ENCODE results near the gene ETNK1. TPM values are rescaled to one million over a fixed set of nuclear protein-coding genes. Genes with fewer than 3 reads are reported as not detected.
"Not testable (repeated sequence)": the region's sequence is repeated elsewhere in the genome, so short reads cannot be mapped to it uniquely, and the experiment has no call there.

The ETNK1 gene
- total RNA-seq, 2 experiments from 2014 or later: 24.3 to 26.4 TPM

DNA sequence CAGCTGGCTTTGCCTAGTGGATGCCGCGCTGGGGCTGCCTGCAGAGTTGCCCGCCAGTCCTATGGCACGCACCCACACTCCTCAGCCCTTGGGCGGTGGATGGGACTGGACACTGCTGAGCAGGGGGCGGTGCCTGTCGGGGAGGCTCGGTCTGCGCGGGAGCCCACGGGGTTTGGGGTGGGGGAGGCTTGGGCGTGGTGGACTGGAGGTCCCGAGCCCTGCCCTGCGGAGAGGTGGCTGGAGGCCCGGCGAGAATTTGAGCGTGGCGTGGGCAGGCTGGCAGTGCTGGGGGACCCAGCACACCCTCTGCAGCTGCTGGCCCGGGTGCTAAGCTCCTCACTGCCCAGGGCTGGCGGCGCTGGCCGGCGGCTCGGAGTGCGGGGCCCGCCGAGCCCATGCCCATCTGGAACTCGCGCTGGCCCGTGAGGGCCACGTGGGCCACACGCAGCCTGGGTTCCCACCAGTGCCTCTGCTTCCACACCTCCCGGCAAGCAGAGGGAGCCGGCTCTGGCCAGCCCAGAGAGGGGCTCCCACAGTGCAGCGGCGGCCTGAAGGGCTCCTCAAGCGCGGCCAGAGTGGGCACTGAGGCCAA lies 68.1 kb downstream of the ETNK1 start:
- Histone ChIP-seq H3K4me3 (ENCODE audit: low read length) (no peak overlapping the region), H3K27me3 (ENCODE audit: control insufficient read depth in 1 of 2, insufficient read depth in 2 of 2, low read length in 2 of 2) (no peaks in the 10 kb centered on the region), H3K4me1 (ENCODE audit: insufficient read depth, low read length) (no peaks in the 10 kb centered on the region), H3K36me3 (ENCODE audit: insufficient read depth, low read length) (no peaks in the 10 kb centered on the region), H3K9me3 (ENCODE audit: control insufficient read depth in 1 of 2, insufficient read depth in 1 of 2, low read length in 2 of 2) (peaks cover 0 to 14% of the 10 kb centered on the region in 2 experiments), H3K27ac (ENCODE audit: low read depth in 1 of 2, low read length in 2 of 2) (no peak overlapping the region)
- Mint-ChIP-seq H3K27ac (no peak overlapping the region), H3K36me3 (ENCODE audit: low read depth) (no peaks in the 10 kb centered on the region), H3K9me3 (no peaks in the 10 kb centered on the region), H3K27me3 (no peaks in the 10 kb centered on the region), H3K4me3 (no peak overlapping the region), H3K4me1 (ENCODE audit: low read depth) (no peaks in the 10 kb centered on the region)
- intact Hi-C loops (cut with DNase I, micrococcal nuclease): no loop called here
- POLR2A ChIA-PET: no interaction called here
- no peak for ATAC-seq (ENCODE audit: poor library complexity)
- TF ChIP-seq, protein P1, sequence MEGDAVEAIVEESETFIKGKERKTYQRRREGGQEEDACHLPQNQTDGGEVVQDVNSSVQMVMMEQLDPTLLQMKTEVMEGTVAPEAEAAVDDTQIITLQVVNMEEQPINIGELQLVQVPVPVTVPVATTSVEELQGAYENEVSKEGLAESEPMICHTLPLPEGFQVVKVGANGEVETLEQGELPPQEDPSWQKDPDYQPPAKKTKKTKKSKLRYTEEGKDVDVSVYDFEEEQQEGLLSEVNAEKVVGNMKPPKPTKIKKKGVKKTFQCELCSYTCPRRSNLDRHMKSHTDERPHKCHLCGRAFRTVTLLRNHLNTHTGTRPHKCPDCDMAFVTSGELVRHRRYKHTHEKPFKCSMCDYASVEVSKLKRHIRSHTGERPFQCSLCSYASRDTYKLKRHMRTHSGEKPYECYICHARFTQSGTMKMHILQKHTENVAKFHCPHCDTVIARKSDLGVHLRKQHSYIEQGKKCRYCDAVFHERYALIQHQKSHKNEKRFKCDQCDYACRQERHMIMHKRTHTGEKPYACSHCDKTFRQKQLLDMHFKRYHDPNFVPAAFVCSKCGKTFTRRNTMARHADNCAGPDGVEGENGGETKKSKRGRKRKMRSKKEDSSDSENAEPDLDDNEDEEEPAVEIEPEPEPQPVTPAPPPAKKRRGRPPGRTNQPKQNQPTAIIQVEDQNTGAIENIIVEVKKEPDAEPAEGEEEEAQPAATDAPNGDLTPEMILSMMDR (IDR thresholded peaks at IDR 0.05): no peak
- peak in 1 of 14 experiments; percentile 12 for DNase-seq
- CTCF ChIA-PET: no interaction called here

DNA sequence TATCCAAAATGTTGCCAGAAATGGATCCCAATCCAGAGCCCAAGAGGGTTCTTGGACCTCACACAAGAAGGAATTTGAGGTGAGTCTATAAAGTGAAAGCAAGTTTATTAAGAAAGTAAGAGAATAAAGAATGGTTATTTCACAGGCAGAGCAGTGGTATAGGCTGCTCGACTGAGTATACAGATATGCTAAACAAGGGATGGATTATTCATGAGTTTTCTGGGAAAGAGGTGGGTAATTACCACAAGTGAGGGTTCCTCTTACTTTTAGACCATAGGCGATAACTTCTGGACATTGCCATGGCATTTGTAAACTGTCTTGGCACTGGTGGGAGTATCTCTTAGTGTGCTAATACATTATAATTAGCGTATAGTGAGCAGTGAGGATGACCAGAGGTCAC lies 73.6 kb downstream of the ETNK1 start:
- Histone ChIP-seq H3K4me1 (ENCODE audit: insufficient read depth, low read length) (no peaks in the 10 kb centered on the region), H3K4me3 (ENCODE audit: low read length) (no peak overlapping the region), H3K27ac (ENCODE audit: low read depth in 1 of 2, low read length in 2 of 2) (no peak overlapping the region), H3K27me3 (ENCODE audit: control insufficient read depth in 1 of 2, insufficient read depth in 2 of 2, low read length in 2 of 2) (no peaks in the 10 kb centered on the region), H3K36me3 (ENCODE audit: insufficient read depth, low read length) (no peaks in the 10 kb centered on the region), H3K9me3 (ENCODE audit: control insufficient read depth in 1 of 2, insufficient read depth in 1 of 2, low read length in 2 of 2) (peaks cover 0 to 4% of the 10 kb centered on the region in 2 experiments)
- H3K4me1 Mint-ChIP-seq (ENCODE audit: low read depth): no peaks in the 10 kb centered on the region
- ChIA-PET POLR2A (no interaction called here), CTCF (no interaction called here)
- intact Hi-C loops (cut with DNase I, micrococcal nuclease): no loop called here
- no peak for DNase-seq
- no peak for ATAC-seq (ENCODE audit: poor library complexity)
- H3K36me3 Mint-ChIP-seq (ENCODE audit: low read depth): no peaks in the 10 kb centered on the region
- no peak overlapping the region for H3K4me3 Mint-ChIP-seq
- no peaks in the 10 kb centered on the region for H3K9me3 Mint-ChIP-seq
- TF ChIP-seq, protein P1 (IDR thresholded peaks at IDR 0.05): no peak
- no peaks in the 10 kb centered on the region for H3K27me3 Mint-ChIP-seq
- H3K27ac Mint-ChIP-seq: no peak overlapping the region

DNA sequence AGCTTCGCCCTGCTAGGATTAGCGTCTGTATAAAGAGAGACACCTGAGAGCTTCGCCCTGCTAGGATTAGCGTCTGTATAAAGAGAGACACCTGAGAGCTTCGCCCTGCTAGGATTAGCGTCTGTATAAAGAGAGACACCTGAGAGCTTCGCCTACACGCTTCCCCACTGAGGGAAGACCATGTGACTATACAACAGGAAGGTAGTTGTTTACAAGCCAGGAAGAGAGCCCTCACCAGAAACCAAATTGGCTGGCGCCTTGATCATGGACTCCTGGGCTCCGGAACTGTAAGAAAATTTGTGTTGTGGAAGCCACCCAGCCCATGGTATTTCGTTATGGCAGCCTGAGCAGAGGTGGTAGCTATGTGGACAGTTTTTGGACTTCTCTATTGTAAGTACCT lies 74.7 kb downstream of the ETNK1 start:
- intact Hi-C loops (cut with DNase I, micrococcal nuclease); H3K27ac Mint-ChIP-seq; H3K27me3 ChIP-seq (ENCODE audit: control insufficient read depth in 1 of 2, insufficient read depth in 2 of 2, low read length in 2 of 2); H3K36me3 Mint-ChIP-seq (ENCODE audit: low read depth); CTCF ChIA-PET; H3K4me3 ChIP-seq (ENCODE audit: low read length); ATAC-seq (ENCODE audit: poor library complexity); H3K36me3 ChIP-seq (ENCODE audit: insufficient read depth, low read length); H3K27ac ChIP-seq (ENCODE audit: low read depth in 1 of 2, low read length in 2 of 2); H3K27me3 Mint-ChIP-seq; DNase-seq; H3K4me1 Mint-ChIP-seq (ENCODE audit: low read depth); H3K4me1 ChIP-seq (ENCODE audit: insufficient read depth, low read length); H3K9me3 ChIP-seq (ENCODE audit: control insufficient read depth in 1 of 2, insufficient read depth in 1 of 2, low read length in 2 of 2); POLR2A ChIA-PET; H3K4me3 Mint-ChIP-seq; H3K9me3 Mint-ChIP-seq: not testable (repeated sequence)

DNA sequence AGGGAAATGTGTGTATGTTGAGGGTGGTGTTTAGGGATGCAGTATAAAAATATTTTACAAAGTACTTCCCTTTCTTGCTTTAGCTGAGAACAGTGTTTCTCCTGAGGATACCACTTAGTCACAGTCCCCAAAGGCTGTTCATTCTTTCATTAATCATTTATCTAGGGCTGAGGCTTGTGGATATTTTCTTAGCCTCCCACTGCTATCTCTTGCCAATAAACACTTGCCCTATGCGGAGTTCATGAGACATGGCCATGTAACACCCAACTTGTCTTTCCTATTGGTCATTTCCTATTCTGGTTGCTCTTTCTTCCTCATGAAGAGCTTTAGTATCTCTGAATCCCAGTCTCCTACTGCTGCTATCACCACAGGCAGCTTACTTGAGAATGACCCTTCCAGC lies 75.1 kb downstream of the ETNK1 start:
- peaks cover 0 to 3% of the 10 kb centered on the region in 2 experiments for H3K9me3 ChIP-seq (ENCODE audit: control insufficient read depth in 1 of 2, insufficient read depth in 1 of 2, low read length in 2 of 2)
- Mint-ChIP-seq H3K27ac (no peak overlapping the region), H3K4me1 (ENCODE audit: low read depth) (no peaks in the 10 kb centered on the region), H3K27me3 (no peaks in the 10 kb centered on the region), H3K4me3 (no peak overlapping the region), H3K36me3 (ENCODE audit: low read depth) (no peaks in the 10 kb centered on the region), H3K9me3 (no peaks in the 10 kb centered on the region)
- TF ChIP-seq, protein P1 (IDR thresholded peaks at IDR 0.05): no peak
- ChIA-PET POLR2A (no interaction called here), CTCF (no interaction called here)
- no peak overlapping the region for H3K27ac ChIP-seq (ENCODE audit: low read depth in 1 of 2, low read length in 2 of 2)
- no peaks in the 10 kb centered on the region for H3K36me3 ChIP-seq (ENCODE audit: insufficient read depth, low read length)
- intact Hi-C loops (cut with DNase I, micrococcal nuclease): no loop called here
- ATAC-seq (ENCODE audit: poor library complexity): no peak
- no peaks in the 10 kb centered on the region for H3K27me3 ChIP-seq (ENCODE audit: control insufficient read depth in 1 of 2, insufficient read depth in 2 of 2, low read length in 2 of 2)
- H3K4me3 ChIP-seq (ENCODE audit: low read length): no peak overlapping the region
- no peak for DNase-seq
- H3K4me1 ChIP-seq (ENCODE audit: insufficient read depth, low read length): no peaks in the 10 kb centered on the region

DNA sequence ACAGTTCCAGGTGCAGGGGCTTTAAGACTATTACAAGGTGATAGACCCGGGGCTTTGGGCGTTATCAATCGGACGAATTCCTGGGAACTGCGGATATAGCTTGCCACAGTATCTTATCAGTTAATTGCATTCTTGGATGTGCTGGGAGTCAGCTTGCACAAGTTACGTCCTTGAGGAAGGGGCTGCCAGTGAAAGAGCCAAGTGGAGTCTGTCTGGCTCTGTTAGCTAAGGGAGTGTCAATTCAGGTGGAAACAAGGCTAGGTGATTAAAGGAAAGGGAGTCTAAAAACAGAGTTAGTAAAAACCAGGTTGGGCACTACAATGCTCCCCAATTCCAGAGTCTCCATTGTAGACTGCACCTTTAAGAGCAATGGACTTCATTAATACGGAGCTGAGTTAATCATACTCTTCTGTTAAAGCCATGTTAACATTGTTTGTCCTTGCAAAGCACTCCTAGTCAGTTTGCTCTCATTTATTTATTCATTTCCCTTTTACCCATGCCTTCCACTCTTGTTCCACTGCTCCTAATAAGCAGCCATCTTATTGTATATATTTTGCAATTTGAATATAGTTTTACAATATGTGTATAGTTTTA lies 76.3 kb downstream of the ETNK1 start:
- H3K27ac ChIP-seq (ENCODE audit: low read depth in 1 of 2, low read length in 2 of 2); CTCF ChIA-PET; H3K27me3 ChIP-seq (ENCODE audit: control insufficient read depth in 1 of 2, insufficient read depth in 2 of 2, low read length in 2 of 2); H3K4me1 Mint-ChIP-seq (ENCODE audit: low read depth); H3K27ac Mint-ChIP-seq; H3K36me3 Mint-ChIP-seq (ENCODE audit: low read depth); intact Hi-C loops (cut with DNase I, micrococcal nuclease); H3K9me3 ChIP-seq (ENCODE audit: control insufficient read depth in 1 of 2, insufficient read depth in 1 of 2, low read length in 2 of 2); DNase-seq; H3K27me3 Mint-ChIP-seq; POLR2A ChIA-PET; H3K9me3 Mint-ChIP-seq; H3K4me3 ChIP-seq (ENCODE audit: low read length); H3K4me1 ChIP-seq (ENCODE audit: insufficient read depth, low read length); H3K36me3 ChIP-seq (ENCODE audit: insufficient read depth, low read length); H3K4me3 Mint-ChIP-seq; ATAC-seq (ENCODE audit: poor library complexity): not testable (repeated sequence)

Measured in CD4-positive, alpha-beta T cell (primary cell).